HCT116 (cell line): ENCODE measurements around the gene FANCD2OS.

ENCODE experiments used
- CEBPB ChIP-seq: IDR thresholded peaks from 2 replicates; pipeline ENCODE4 v1.6.1; 2012; ENCODE audit warnings: low read depth
- EZH2 ChIP-seq: fragments of 200-600 bp; sonication (generic); IDR thresholded peaks from 2 replicates; pipeline ENCODE4 v1.6.1; 2017; ENCODE audit warnings: antibody characterized with exemption, mixed run types
- EZH2phosphoT487 ChIP-seq: fragments of 200-600 bp; IDR thresholded peaks from 2 replicates; pipeline ENCODE4 v1.6.1; 2018; ENCODE audit warnings: antibody characterized with exemption, borderline replicate concordance
- FOSL1 ChIP-seq: IDR thresholded peaks from 2 replicates; pipeline ENCODE4 v1.6.1; 2012; ENCODE audit warnings: low read depth
- POLR2AphosphoS5 ChIP-seq: IDR thresholded peaks from 2 replicates; pipeline ENCODE4 v1.6.1; 2011; ENCODE audit warnings: mild to moderate bottlenecking, low read depth, low read length, moderate library complexity
- RAD21 ChIP-seq: IDR thresholded peaks from 2 replicates; pipeline ENCODE4 v1.6.1; 2012; ENCODE audit warnings: low read depth, mild to moderate bottlenecking
- ZFX ChIP-seq: fragments of 450-650 bp; IDR thresholded peaks from 2 replicates; pipeline ENCODE4 v1.6.1; 2017
- ZNF274 ChIP-seq: fragments of 200-500 bp; sonication (Bioruptor generic); IDR thresholded peaks from 2 replicates; pipeline ENCODE4 v1.6.1; 2014; ENCODE audit warnings: mild to moderate bottlenecking, low read depth, low read length, inconsistent platforms
- TF ChIP-seq, protein P1 (sequence below), 3 experiments: fragments of 200-600 bp in 1 of 3; sonication (generic) in 1 of 3; IDR thresholded peaks in 2 of 3; conservative IDR thresholded peaks in 1 of 3; 2 replicates each; pipeline ENCODE4 v1.5.1; 2012 to 2017; ENCODE audit warnings: low read depth in 2 of 3, low read length in 2 of 3, antibody characterized with exemption in 1 of 3, borderline replicate concordance in 1 of 3, control low read depth in 1 of 3, mild to moderate bottlenecking in 1 of 3, mixed read lengths in 1 of 3, mixed run types in 1 of 3, moderate library complexity in 1 of 3; ENCODE audit not compliant: insufficient read depth in 1 of 3
- TF ChIP-seq, protein P2 (sequence below): IDR thresholded peaks from 2 replicates; pipeline ENCODE4 v1.6.1; 2012; ENCODE audit warnings: low read depth
- TF ChIP-seq, protein P3 (sequence below): IDR thresholded peaks from 2 replicates; pipeline ENCODE4 v1.6.1; 2012

DNA sequence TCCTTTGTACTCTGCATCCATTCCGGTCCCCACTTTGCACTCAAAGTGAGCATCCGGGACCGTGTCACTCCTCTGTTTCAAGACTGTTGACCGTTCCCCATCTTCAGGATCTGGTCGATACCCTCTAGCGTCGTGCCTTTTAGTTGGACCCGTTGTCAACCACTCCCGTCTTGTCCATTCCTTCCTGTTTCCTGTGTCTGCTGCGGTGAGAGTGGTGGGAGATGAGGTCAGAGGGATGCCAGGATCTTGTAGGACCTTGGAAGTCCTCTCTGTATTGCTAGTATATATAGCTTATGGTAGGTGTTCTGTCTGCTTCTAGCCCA, 8.0 kb upstream of the FANCD2OS start:
- TF ChIP-seq, protein P1, sequence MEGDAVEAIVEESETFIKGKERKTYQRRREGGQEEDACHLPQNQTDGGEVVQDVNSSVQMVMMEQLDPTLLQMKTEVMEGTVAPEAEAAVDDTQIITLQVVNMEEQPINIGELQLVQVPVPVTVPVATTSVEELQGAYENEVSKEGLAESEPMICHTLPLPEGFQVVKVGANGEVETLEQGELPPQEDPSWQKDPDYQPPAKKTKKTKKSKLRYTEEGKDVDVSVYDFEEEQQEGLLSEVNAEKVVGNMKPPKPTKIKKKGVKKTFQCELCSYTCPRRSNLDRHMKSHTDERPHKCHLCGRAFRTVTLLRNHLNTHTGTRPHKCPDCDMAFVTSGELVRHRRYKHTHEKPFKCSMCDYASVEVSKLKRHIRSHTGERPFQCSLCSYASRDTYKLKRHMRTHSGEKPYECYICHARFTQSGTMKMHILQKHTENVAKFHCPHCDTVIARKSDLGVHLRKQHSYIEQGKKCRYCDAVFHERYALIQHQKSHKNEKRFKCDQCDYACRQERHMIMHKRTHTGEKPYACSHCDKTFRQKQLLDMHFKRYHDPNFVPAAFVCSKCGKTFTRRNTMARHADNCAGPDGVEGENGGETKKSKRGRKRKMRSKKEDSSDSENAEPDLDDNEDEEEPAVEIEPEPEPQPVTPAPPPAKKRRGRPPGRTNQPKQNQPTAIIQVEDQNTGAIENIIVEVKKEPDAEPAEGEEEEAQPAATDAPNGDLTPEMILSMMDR (IDR thresholded peaks at IDR 0.05 in 2 of 3, conservative IDR thresholded peaks at IDR 0.05 in 1 of 3; ENCODE audit: borderline replicate concordance in 1 of 3, insufficient read depth in 1 of 3, low read depth in 2 of 3, low read length in 2 of 3) = no peak
- TF ChIP-seq RAD21 = no peak
- TF ChIP-seq ZNF274 = no peak
- no peak for TF ChIP-seq FOSL1
- TF ChIP-seq EZH2 = no peak
- no peak for TF ChIP-seq POLR2AphosphoS5
- TF ChIP-seq EZH2phosphoT487 = no peak
- TF ChIP-seq, protein P2, sequence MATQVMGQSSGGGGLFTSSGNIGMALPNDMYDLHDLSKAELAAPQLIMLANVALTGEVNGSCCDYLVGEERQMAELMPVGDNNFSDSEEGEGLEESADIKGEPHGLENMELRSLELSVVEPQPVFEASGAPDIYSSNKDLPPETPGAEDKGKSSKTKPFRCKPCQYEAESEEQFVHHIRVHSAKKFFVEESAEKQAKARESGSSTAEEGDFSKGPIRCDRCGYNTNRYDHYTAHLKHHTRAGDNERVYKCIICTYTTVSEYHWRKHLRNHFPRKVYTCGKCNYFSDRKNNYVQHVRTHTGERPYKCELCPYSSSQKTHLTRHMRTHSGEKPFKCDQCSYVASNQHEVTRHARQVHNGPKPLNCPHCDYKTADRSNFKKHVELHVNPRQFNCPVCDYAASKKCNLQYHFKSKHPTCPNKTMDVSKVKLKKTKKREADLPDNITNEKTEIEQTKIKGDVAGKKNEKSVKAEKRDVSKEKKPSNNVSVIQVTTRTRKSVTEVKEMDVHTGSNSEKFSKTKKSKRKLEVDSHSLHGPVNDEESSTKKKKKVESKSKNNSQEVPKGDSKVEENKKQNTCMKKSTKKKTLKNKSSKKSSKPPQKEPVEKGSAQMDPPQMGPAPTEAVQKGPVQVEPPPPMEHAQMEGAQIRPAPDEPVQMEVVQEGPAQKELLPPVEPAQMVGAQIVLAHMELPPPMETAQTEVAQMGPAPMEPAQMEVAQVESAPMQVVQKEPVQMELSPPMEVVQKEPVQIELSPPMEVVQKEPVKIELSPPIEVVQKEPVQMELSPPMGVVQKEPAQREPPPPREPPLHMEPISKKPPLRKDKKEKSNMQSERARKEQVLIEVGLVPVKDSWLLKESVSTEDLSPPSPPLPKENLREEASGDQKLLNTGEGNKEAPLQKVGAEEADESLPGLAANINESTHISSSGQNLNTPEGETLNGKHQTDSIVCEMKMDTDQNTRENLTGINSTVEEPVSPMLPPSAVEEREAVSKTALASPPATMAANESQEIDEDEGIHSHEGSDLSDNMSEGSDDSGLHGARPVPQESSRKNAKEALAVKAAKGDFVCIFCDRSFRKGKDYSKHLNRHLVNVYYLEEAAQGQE = no peak
- TF ChIP-seq ZFX = no peak
- no peak for TF ChIP-seq CEBPB
- TF ChIP-seq, protein P3, sequence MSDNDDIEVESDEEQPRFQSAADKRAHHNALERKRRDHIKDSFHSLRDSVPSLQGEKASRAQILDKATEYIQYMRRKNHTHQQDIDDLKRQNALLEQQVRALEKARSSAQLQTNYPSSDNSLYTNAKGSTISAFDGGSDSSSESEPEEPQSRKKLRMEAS = no peak
